Measurements from ENCODE around the gene RFC5.
"Not testable (repeated sequence)": the region's sequence is repeated elsewhere in the genome, so short reads cannot be mapped to it uniquely, and the experiment has no call there.

RFC5 gene

GRCh38 chr12:117981267-117981666, 35.2 kb upstream of the RFC5 start:
- no peaks in the 10 kb centered on the region for H3K9me3 ChIP-seq (ENCODE audit: control insufficient read depth, low read length)
- WGBS, 2 experiments (ENCODE audit: insufficient coverage in 2 of 2) = 90 to 91% methylated on average over 2 to 4 of the region's 5 CpGs

GRCh38 chr12:117985182-117985581, 31.3 kb upstream of the RFC5 start:
- H3K4me3 ChIP-seq (ENCODE audit: extremely low read depth, insufficient read depth, low read length, poor library complexity, severe bottlenecking) = no peak overlapping the region
- no peaks in the 10 kb centered on the region for H3K9me3 ChIP-seq (ENCODE audit: control insufficient read depth, low read length)
- WGBS, 2 experiments (ENCODE audit: insufficient coverage in 2 of 2) = 100% methylated on average over 2 of the region's 2 CpGs; no CpG with 5 or more reads in 1 of the 2 experiments
- H3K27ac ChIP-seq (ENCODE audit: low read depth, low read length, severe bottlenecking) = no peak overlapping the region
- H3K36me3 ChIP-seq (ENCODE audit: control insufficient read depth, insufficient read depth, low read length) = no peaks in the 10 kb centered on the region
- H3K4me1 ChIP-seq (ENCODE audit: control insufficient read depth, insufficient read depth, low read length, poor library complexity, severe bottlenecking) = no peaks in the 10 kb centered on the region

More at GRCh38 chr12:117981267-117981666, 35.2 kb upstream of the RFC5 start:
- no peaks in the 10 kb centered on the region for H3K36me3 ChIP-seq (ENCODE audit: control insufficient read depth, insufficient read depth, low read length)
- H3K4me3 ChIP-seq (ENCODE audit: extremely low read depth, insufficient read depth, low read length, poor library complexity, severe bottlenecking) = no peak overlapping the region
- no peaks in the 10 kb centered on the region for H3K4me1 ChIP-seq (ENCODE audit: control insufficient read depth, insufficient read depth, low read length, poor library complexity, severe bottlenecking)
- H3K27ac ChIP-seq (ENCODE audit: low read depth, low read length, severe bottlenecking) = no peak overlapping the region

- WGBS, 2 experiments (ENCODE audit: insufficient coverage in 2 of 2) = 66 to 100% methylated on average over 2 to 3 of the region's 4 CpGs
- H3K4me3 ChIP-seq (ENCODE audit: extremely low read depth, insufficient read depth, low read length, poor library complexity, severe bottlenecking) = no peak overlapping the region
- H3K36me3 ChIP-seq (ENCODE audit: control insufficient read depth, insufficient read depth, low read length) = no peaks in the 10 kb centered on the region
- H3K9me3 ChIP-seq (ENCODE audit: control insufficient read depth, low read length) = no peaks in the 10 kb centered on the region
- no peak overlapping the region for H3K27ac ChIP-seq (ENCODE audit: low read depth, low read length, severe bottlenecking)
- no peaks in the 10 kb centered on the region for H3K4me1 ChIP-seq (ENCODE audit: control insufficient read depth, insufficient read depth, low read length, poor library complexity, severe bottlenecking)
Measured at GRCh38 chr12:117986705-117987469, 29.6 kb upstream of the RFC5 start.

- H3K4me3 ChIP-seq (ENCODE audit: extremely low read depth, insufficient read depth, low read length, poor library complexity, severe bottlenecking) = no peak overlapping the region
- H3K36me3 ChIP-seq (ENCODE audit: control insufficient read depth, insufficient read depth, low read length) = no peaks in the 10 kb centered on the region
- H3K4me1 ChIP-seq (ENCODE audit: control insufficient read depth, insufficient read depth, low read length, poor library complexity, severe bottlenecking) = no peaks in the 10 kb centered on the region
- WGBS, 2 experiments (ENCODE audit: insufficient coverage in 2 of 2) = 90 to 92% methylated on average over 2 of the region's 3 CpGs
- H3K27ac ChIP-seq (ENCODE audit: low read depth, low read length, severe bottlenecking) = no peak overlapping the region
- no peaks in the 10 kb centered on the region for H3K9me3 ChIP-seq (ENCODE audit: control insufficient read depth, low read length)
Measured at GRCh38 chr12:117994551-117995438, 21.7 kb upstream of the RFC5 start.

GRCh38 chr12:117998719-117999118, 17.8 kb upstream of the RFC5 start:
- no peaks in the 10 kb centered on the region for H3K9me3 ChIP-seq (ENCODE audit: control insufficient read depth, low read length)

GRCh38 chr12:117999806-118000205, 16.7 kb upstream of the RFC5 start:
- WGBS, 2 experiments (ENCODE audit: insufficient coverage in 2 of 2) = 67% methylated on average over 1 of the region's 2 CpGs; no CpG with 5 or more reads in 1 of the 2 experiments
- H3K4me1 ChIP-seq (ENCODE audit: control insufficient read depth, insufficient read depth, low read length, poor library complexity, severe bottlenecking); H3K36me3 ChIP-seq (ENCODE audit: control insufficient read depth, insufficient read depth, low read length); H3K4me3 ChIP-seq (ENCODE audit: extremely low read depth, insufficient read depth, low read length, poor library complexity, severe bottlenecking); H3K9me3 ChIP-seq (ENCODE audit: control insufficient read depth, low read length); H3K27ac ChIP-seq (ENCODE audit: low read depth, low read length, severe bottlenecking): not testable (repeated sequence)

More at GRCh38 chr12:117998719-117999118, 17.8 kb upstream of the RFC5 start:
- no CpG with 5 or more reads among the region's 2 CpGs for WGBS, 2 experiments (ENCODE audit: insufficient coverage in 2 of 2)
- no peaks in the 10 kb centered on the region for H3K36me3 ChIP-seq (ENCODE audit: control insufficient read depth, insufficient read depth, low read length)
- no peak overlapping the region for H3K4me3 ChIP-seq (ENCODE audit: extremely low read depth, insufficient read depth, low read length, poor library complexity, severe bottlenecking)
- H3K4me1 ChIP-seq (ENCODE audit: control insufficient read depth, insufficient read depth, low read length, poor library complexity, severe bottlenecking) = no peaks in the 10 kb centered on the region
- H3K27ac ChIP-seq (ENCODE audit: low read depth, low read length, severe bottlenecking) = no peak overlapping the region

GRCh38 chr12:118010903-118011302, 5.6 kb upstream of the RFC5 start:
- Histone ChIP-seq H3K9me3 (ENCODE audit: control insufficient read depth, low read length) (no peaks in the 10 kb centered on the region), H3K36me3 (ENCODE audit: control insufficient read depth, insufficient read depth, low read length) (no peaks in the 10 kb centered on the region), H3K4me3 (ENCODE audit: extremely low read depth, insufficient read depth, low read length, poor library complexity, severe bottlenecking) (no peak overlapping the region), H3K4me1 (ENCODE audit: control insufficient read depth, insufficient read depth, low read length, poor library complexity, severe bottlenecking) (no peaks in the 10 kb centered on the region), H3K27ac (ENCODE audit: low read depth, low read length, severe bottlenecking) (no peak overlapping the region)
- WGBS, 2 experiments (ENCODE audit: insufficient coverage in 2 of 2) = 60% methylated on average over 1 of the region's 3 CpGs; no CpG with 5 or more reads in 1 of the 2 experiments

GRCh38 chr12:118011377-118011776, 5.1 kb upstream of the RFC5 start:
- H3K4me1 ChIP-seq (ENCODE audit: control insufficient read depth, insufficient read depth, low read length, poor library complexity, severe bottlenecking) = no peaks in the 10 kb centered on the region
- H3K27ac ChIP-seq (ENCODE audit: low read depth, low read length, severe bottlenecking) = no peak overlapping the region
- no peaks in the 10 kb centered on the region for H3K9me3 ChIP-seq (ENCODE audit: control insufficient read depth, low read length)
- no peaks in the 10 kb centered on the region for H3K36me3 ChIP-seq (ENCODE audit: control insufficient read depth, insufficient read depth, low read length)
- 86 to 97% methylated on average over 1 to 3 of the region's 3 CpGs for WGBS, 2 experiments (ENCODE audit: insufficient coverage in 2 of 2)
- no peak overlapping the region for H3K4me3 ChIP-seq (ENCODE audit: extremely low read depth, insufficient read depth, low read length, poor library complexity, severe bottlenecking)

- no peaks in the 10 kb centered on the region for H3K36me3 ChIP-seq (ENCODE audit: control insufficient read depth, insufficient read depth, low read length)
- no peak overlapping the region for H3K4me3 ChIP-seq (ENCODE audit: extremely low read depth, insufficient read depth, low read length, poor library complexity, severe bottlenecking)
- H3K27ac ChIP-seq (ENCODE audit: low read depth, low read length, severe bottlenecking) = no peak overlapping the region
- no peaks in the 10 kb centered on the region for H3K4me1 ChIP-seq (ENCODE audit: control insufficient read depth, insufficient read depth, low read length, poor library complexity, severe bottlenecking)
- 87 to 100% methylated on average over 2 of the region's 3 CpGs for WGBS, 2 experiments (ENCODE audit: insufficient coverage in 2 of 2)
- H3K9me3 ChIP-seq (ENCODE audit: control insufficient read depth, low read length) = no peaks in the 10 kb centered on the region
Measured at GRCh38 chr12:118011961-118012360, 4.5 kb upstream of the RFC5 start.

- Histone ChIP-seq H3K4me3 (ENCODE audit: extremely low read depth, insufficient read depth, low read length, poor library complexity, severe bottlenecking) (no peak overlapping the region), H3K9me3 (ENCODE audit: control insufficient read depth, low read length) (no peaks in the 10 kb centered on the region), H3K27ac (ENCODE audit: low read depth, low read length, severe bottlenecking) (no peak overlapping the region), H3K36me3 (ENCODE audit: control insufficient read depth, insufficient read depth, low read length) (peaks cover 1% of the 10 kb centered on the region), H3K4me1 (ENCODE audit: control insufficient read depth, insufficient read depth, low read length, poor library complexity, severe bottlenecking) (no peaks in the 10 kb centered on the region)
- WGBS, 2 experiments (ENCODE audit: insufficient coverage in 2 of 2) = 93 to 96% methylated on average over 2 of the region's 3 CpGs
Measured at GRCh38 chr12:118013283-118013682, 3.2 kb upstream of the RFC5 start.
